Breast epithelium (tissue), 3 donors: ENCODE results near the gene TMEM144.

ENCODE experiments used
- CTCF ChIP-seq, 3 donors: fragments of 450-650 bp; IDR thresholded peaks; one replicate each; pipeline ENCODE4 v1.5.1; 2016 to 2017; ENCODE audit warnings: antibody characterized with exemption in 3 of 3, mild to moderate bottlenecking in 3 of 3, moderate library complexity in 3 of 3
- POLR2AphosphoS5 ChIP-seq, 3 donors: sonication (generic); formaldehyde crosslinking; IDR thresholded peaks; one replicate each; pipeline ENCODE4 v1.6.1; 2017; ENCODE audit warnings: antibody characterized with exemption in 3 of 3

GRCh38 chr4:158161551-158162354 lies 48.5 kb upstream of the TMEM144 start:
- TF ChIP-seq CTCF (IDR thresholded peaks at IDR 0.05) (no peak), POLR2AphosphoS5 (IDR thresholded peaks at IDR 0.05) (no peak)
